ENCODE measurements around the gene PSME3. TPM values are rescaled to one million over a fixed set of nuclear protein-coding genes. Genes with fewer than 3 reads are reported as not detected.

The PSME3 gene
- total and polyA plus RNA-seq, 9 of the 15 experiments (the other 6 are each of a cell fraction or from before 2014, with no cell fraction given), result 31.2 to 275 (median 141) TPM

GRCh38 chr17:42783791-42784138, 49.4 kb upstream of the PSME3 start (continued):
- TF ChIP-seq TSHZ1 (CRISPR knock-in tag; IDR thresholded peaks at IDR 0.05) (no peak), KLF6 (CRISPR knock-in tag; IDR thresholded peaks at IDR 0.05; ENCODE audit: borderline replicate concordance) (no peak), C11orf30 (IDR thresholded peaks at IDR 0.05; ENCODE audit: low read depth) (no peak), ZNF140 (CRISPR knock-in tag; IDR thresholded peaks at IDR 0.05) (no peak)

- Histone ChIP-seq H3K27ac (ENCODE audit: extremely low read depth, low read depth, low read length) (no peak overlapping the region), H3K9ac (ENCODE audit: insufficient read depth in 1 of 2, low read depth in 2 of 2, low read length in 2 of 2) (no peak overlapping the region), H3K9me1 (ENCODE audit: control insufficient read depth, insufficient read depth, low read length) (no peaks in the 10 kb centered on the region), H3K4me1 (replicated peaks in 1 of 2; ENCODE audit: control insufficient read depth in 2 of 2, insufficient read depth in 2 of 2, low read length in 2 of 2) (peaks cover 17 to 68% of the 10 kb centered on the region in 2 experiments; a peak in 4 of 5 replicates), H3K9me3 (replicated peaks; ENCODE audit: control insufficient read depth, insufficient read depth, low read depth, low read length) (no peaks in the 10 kb centered on the region), H4K20me1 (replicated peaks; ENCODE audit: control insufficient read depth, insufficient read depth, low read length) (no peaks in the 10 kb centered on the region), H3K27me3 (ENCODE audit: control insufficient read depth in 2 of 2, insufficient read depth in 2 of 2, low read length in 2 of 2) (no peaks in the 10 kb centered on the region), H3K36me3 (ENCODE audit: control insufficient read depth, insufficient read depth, low read length) (peaks cover 71% of the 10 kb centered on the region), H2AFZ (ENCODE audit: low read depth, low read length) (no peak overlapping the region), H3K4me3 (no peak overlapping the region), H3K4me2 (ENCODE audit: insufficient read depth, low read length) (no peak overlapping the region), H3K79me2 (ENCODE audit: control insufficient read depth, insufficient read depth, low read length) (peaks cover 33% of the 10 kb centered on the region)
- ChIA-PET CTCF (ENCODE audit: low intra/inter-chr PET ratio) (interaction anchor here (0.5 kb wide), 1 partner anchor 55 kb away, joined by 3 read pairs; no protein-coding TSS in a partner anchor), POLR2A (interaction anchor here (5.2 kb wide), 1 partner anchor 12 kb away, joined by 47 read pairs; the partner anchor contains the start of genes CNTD1 and COA3)
- no peak for TF ChIP-seq TEAD1 (CRISPR knock-in tag; IDR thresholded peaks at IDR 0.05)
- no peak for TF ChIP-seq ZFP91 (CRISPR knock-in tag; IDR thresholded peaks at IDR 0.05)
- TF ChIP-seq ATF3 (IDR thresholded peaks at IDR 0.05), result no peak
- TF ChIP-seq ATF3 (CRISPR knock-in tag; conservative IDR thresholded peaks at IDR 0.05), result no peak
- TF ChIP-seq SPI1 (IDR thresholded peaks at IDR 0.05; ENCODE audit: borderline replicate concordance, low read depth, low read length), result peak; percentile 61
- TF ChIP-seq ZBTB33 (CRISPR knock-in tag; IDR thresholded peaks at IDR 0.05), result peak; percentile 82
- TF ChIP-seq SUPT5H (IDR thresholded peaks at IDR 0.05), result no peak
- TF ChIP-seq EGR1 (conservative IDR thresholded peaks at IDR 0.05), result no peak
- DNase-seq (ENCODE audit: extremely low read depth in 1 of 4, low spot score in 3 of 4), result no peak
- 94% methylated on average over 24 of the region's 25 CpGs for WGBS (ENCODE audit: insufficient coverage, low coverage, missing lambda C conversion rate)
- no peak for FAIRE-seq
- ATAC-seq, result no peak
- intact Hi-C loops (cut with micrococcal nuclease) (no loop called here), in situ Hi-C loops (cut with MboI) (no loop called here)
- no TSS peak for BruUV-seq (replicated peaks)
These were observed 48.8 kb upstream of the PSME3 start for GRCh38 chr17:42784409-42784808.

Measured in K562 (cell line).